Activated naive CD4-positive, alpha-beta T cell treated with anti-CD3 and anti-CD28 coated beads, Interleukin-2, amount 10 ng/mL, durations not matched to agents 7 days and 5 days (primary cell): ENCODE measurements around the gene CACNA1A.

Experiments
- CTCF ChIA-PET: fragments of 350-600 bp; sonication (Branson Sonifier 250); formaldehyde crosslinking; loops from one replicate; lab custom pipeline; 2021; ENCODE audit warnings: antibody characterized with exemption; lab: Charles Lee
- DNase-seq: peaks from one replicate; pipeline ENCODE4 v3.0.0-alpha.2; 2020
- H3K27ac Mint-ChIP-seq: one replicate; pipeline ENCODE4 v1.8.0; 2021; ENCODE audit warnings: mild to moderate bottlenecking, moderate library complexity, mixed read lengths
- H3K27me3 Mint-ChIP-seq: one replicate; pipeline ENCODE4 v1.8.0; 2021; ENCODE audit warnings: mild to moderate bottlenecking, mixed read lengths
- H3K36me3 Mint-ChIP-seq: one replicate; pipeline ENCODE4 v1.8.0; 2021; ENCODE audit warnings: mixed read lengths
- H3K4me1 Mint-ChIP-seq: one replicate; pipeline ENCODE4 v1.8.0; 2021; ENCODE audit warnings: mixed read lengths
- H3K4me3 Mint-ChIP-seq: one replicate; pipeline ENCODE4 v1.8.0; 2021; ENCODE audit warnings: mild to moderate bottlenecking, moderate library complexity, mixed read lengths
- H3K9me3 Mint-ChIP-seq: one replicate; pipeline ENCODE4 v1.8.0; 2021; ENCODE audit warnings: mixed read lengths

The CACNA1A gene

GRCh38 chr19:13507053-13507611 lies 853 bp upstream of the CACNA1A start:
- Mint-ChIP-seq H3K27ac (no peak overlapping the region), H3K4me1 (peaks cover 2% of the 10 kb centered on the region), H3K4me3 (no peak overlapping the region), H3K27me3 (peaks cover 68% of the 10 kb centered on the region), H3K36me3 (no peaks in the 10 kb centered on the region), H3K9me3 (no peaks in the 10 kb centered on the region)
- DNase-seq, result no peak
- CTCF ChIA-PET, result interaction anchor here (0.7 kb wide), 1 partner anchor 532 kb away, joined by 3 read pairs; no protein-coding TSS in a partner anchor

DNA sequence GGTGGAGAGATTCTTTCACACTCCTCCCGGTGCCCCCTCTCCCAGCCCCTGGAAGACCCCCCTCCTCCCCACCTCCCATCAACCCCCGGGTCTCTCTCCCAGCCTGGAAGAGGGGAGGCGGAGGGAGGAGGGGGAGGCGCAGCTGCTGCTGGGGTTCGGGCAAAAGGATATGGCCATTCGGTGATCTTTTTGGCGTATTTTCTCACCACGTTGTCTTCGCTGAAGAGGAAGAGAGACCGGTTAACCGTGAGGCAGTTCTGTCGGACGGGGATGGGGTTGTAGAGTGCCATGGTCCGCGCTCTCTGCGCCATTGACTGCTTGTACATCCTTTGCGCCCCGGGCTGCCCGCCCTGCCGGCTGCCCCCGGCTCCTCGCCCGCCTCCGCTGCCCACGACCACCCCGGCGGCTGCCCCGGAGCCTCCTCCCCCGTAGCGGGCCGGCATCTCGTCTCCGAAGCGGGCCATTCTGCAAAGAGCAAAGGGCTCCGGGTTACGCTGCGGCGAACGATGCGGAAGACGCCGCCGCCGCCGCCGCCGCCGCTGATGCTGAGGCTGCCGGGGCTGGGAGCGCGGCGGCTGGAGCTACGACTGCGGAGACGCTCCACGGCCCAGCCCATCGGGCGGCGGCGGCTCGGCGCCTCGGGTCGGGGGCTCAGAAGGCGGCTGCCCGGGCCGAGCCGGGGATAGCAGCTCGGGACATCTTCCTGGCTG lies 363 bp downstream of the CACNA1A start:
- Mint-ChIP-seq H3K4me3 (no peak overlapping the region), H3K36me3 (no peaks in the 10 kb centered on the region), H3K27ac (no peak overlapping the region), H3K9me3 (no peaks in the 10 kb centered on the region), H3K4me1 (peaks cover 2% of the 10 kb centered on the region), H3K27me3 (peaks cover 68% of the 10 kb centered on the region)
- CTCF ChIA-PET, result no interaction called here
- DNase-seq, result peak; percentile 27

- no peaks in the 10 kb centered on the region for H3K36me3 Mint-ChIP-seq
- peaks cover 2% of the 10 kb centered on the region for H3K4me1 Mint-ChIP-seq
- H3K4me3 Mint-ChIP-seq, result no peak overlapping the region
- CTCF ChIA-PET, result no interaction called here
- no peaks in the 10 kb centered on the region for H3K9me3 Mint-ChIP-seq
- H3K27ac Mint-ChIP-seq, result no peak overlapping the region
- peaks cover 68% of the 10 kb centered on the region for H3K27me3 Mint-ChIP-seq
- no peak for DNase-seq
Measured at GRCh38 chr19:13505164-13505695, 1.0 kb downstream of the CACNA1A start.

DNA sequence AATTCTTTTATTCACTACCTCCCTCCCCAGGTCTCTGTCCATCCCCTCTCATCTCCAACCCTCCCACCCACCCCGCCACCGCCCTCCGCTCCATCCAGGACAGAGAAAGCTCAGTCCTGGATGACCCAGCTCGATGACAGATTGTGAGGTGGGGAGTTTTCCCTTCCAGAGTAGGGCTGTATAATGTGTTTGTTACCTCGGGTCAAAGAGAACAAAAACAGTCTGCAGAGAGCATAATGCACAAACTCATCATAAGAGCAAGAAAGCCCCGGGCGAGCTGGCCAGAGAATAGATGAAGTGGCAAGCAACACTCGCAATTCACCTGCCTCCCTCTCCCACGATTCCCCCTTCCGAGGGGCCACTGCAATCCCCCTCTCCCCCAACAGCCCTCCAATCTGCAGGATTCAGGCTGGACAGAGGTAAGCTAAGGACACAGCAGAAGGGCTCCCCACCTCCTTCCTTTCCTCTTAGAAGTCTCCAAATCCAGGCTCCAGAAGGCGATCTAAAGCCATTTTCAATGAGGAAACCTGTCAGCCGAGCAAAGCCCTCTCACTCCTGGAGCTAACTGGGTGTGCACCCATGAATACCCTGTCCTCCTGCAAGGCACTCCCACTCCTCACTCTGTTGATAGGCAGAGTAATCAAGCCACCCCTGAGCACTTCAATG lies 2.6 kb downstream of the CACNA1A start:
- Mint-ChIP-seq H3K27ac (no peak overlapping the region), H3K4me3 (no peak overlapping the region), H3K4me1 (peaks cover 2% of the 10 kb centered on the region), H3K27me3 (peaks cover 57% of the 10 kb centered on the region), H3K9me3 (no peaks in the 10 kb centered on the region), H3K36me3 (no peaks in the 10 kb centered on the region)
- DNase-seq, result no peak
- CTCF ChIA-PET, result no interaction called here

DNA sequence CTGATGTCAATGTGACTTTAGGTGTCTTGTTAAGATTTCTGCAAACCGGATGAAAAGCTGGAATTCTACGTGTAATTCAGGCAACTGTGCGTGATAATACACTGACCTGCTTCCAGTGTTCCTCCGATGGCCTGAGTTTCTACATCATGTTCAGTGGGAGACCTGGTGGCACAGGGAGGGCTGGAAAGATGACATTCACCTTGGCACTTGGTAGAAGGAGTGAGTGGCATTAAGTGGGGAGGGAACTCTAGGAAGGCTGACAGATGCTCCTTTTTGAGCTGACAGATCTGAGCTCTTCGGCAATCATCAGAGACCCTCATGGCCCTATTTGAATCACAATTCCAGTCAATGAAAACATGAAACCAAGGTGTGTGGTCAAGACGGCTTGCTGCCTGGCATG lies 4.0 kb downstream of the CACNA1A start:
- no peak overlapping the region for H3K27ac Mint-ChIP-seq
- no peak for DNase-seq
- H3K9me3 Mint-ChIP-seq, result no peaks in the 10 kb centered on the region
- peaks cover 2% of the 10 kb centered on the region for H3K4me1 Mint-ChIP-seq
- no peaks in the 10 kb centered on the region for H3K36me3 Mint-ChIP-seq
- CTCF ChIA-PET, result interaction anchor here (1.0 kb wide), 1 partner anchor 24 kb away, joined by 3 read pairs; no protein-coding TSS in a partner anchor
- H3K27me3 Mint-ChIP-seq, result peaks cover 42% of the 10 kb centered on the region
- no peak overlapping the region for H3K4me3 Mint-ChIP-seq

- Mint-ChIP-seq H3K4me1 (no peaks in the 10 kb centered on the region), H3K9me3 (peaks cover 1% of the 10 kb centered on the region), H3K27ac (no peak overlapping the region), H3K27me3 (peaks cover 17% of the 10 kb centered on the region), H3K36me3 (no peaks in the 10 kb centered on the region), H3K4me3 (no peak overlapping the region)
- CTCF ChIA-PET, result interaction anchor here (0.6 kb wide), 1 partner anchor 21 kb away, joined by 3 read pairs; no protein-coding TSS in a partner anchor
- DNase-seq, result no peak
Measured at GRCh38 chr19:13499692-13500091, 6.6 kb downstream of the CACNA1A start.

- no peak overlapping the region for H3K4me3 Mint-ChIP-seq
- H3K27ac Mint-ChIP-seq, result no peak overlapping the region
- no peak for DNase-seq
- CTCF ChIA-PET, result no interaction called here
- H3K27me3 Mint-ChIP-seq, result peaks cover 3% of the 10 kb centered on the region
- H3K36me3 Mint-ChIP-seq, result no peaks in the 10 kb centered on the region
- no peaks in the 10 kb centered on the region for H3K4me1 Mint-ChIP-seq
- H3K9me3 Mint-ChIP-seq, result peaks cover 1% of the 10 kb centered on the region
Measured at GRCh38 chr19:13493516-13494310, 12.6 kb downstream of the CACNA1A start.

DNA sequence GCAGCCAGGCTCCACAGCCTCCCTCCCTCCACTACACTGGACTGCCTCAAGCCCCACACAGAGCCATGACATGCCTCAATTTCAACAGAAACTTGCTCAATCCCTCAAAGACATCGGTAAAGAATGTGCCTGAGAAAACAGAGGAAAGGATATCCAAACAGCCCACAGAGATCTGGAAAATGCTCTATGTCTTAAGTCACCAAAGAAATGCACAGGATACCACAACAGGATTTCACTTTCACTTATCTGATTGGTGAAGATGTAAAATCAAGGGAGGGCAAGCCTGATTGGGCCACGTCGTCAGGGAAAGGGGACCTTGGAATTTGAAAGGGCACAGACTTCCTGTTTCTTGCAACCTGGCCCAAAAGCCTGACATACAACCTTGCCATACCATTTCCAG lies 14.2 kb downstream of the CACNA1A start:
- no peak overlapping the region for H3K27ac Mint-ChIP-seq
- no peak for DNase-seq
- H3K36me3 Mint-ChIP-seq, result no peaks in the 10 kb centered on the region
- peaks cover 4% of the 10 kb centered on the region for H3K27me3 Mint-ChIP-seq
- H3K9me3 Mint-ChIP-seq, result peaks cover 1% of the 10 kb centered on the region
- H3K4me3 Mint-ChIP-seq, result no peak overlapping the region
- no peaks in the 10 kb centered on the region for H3K4me1 Mint-ChIP-seq
- CTCF ChIA-PET, result no interaction called here

DNA sequence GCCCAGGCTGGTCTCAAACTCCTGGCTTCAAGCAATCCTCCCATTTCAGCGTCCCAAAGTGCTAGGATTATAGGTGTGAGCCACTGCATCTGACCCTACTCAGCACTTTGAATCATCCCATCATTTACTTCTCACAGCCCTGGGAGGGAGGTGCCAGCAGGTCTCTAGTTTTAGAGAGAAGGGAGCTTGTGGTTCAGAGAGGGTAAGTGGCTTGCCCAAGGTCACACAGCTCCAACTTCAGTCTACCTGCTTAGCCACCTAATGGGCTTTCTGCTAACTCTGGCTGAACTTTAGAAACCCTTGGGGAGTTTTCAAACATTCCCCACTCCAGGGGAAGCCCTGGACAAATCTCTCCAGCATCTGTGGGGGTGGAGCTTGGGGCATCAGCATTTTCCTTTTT lies 18.3 kb downstream of the CACNA1A start:
- H3K9me3 Mint-ChIP-seq, result peaks cover 8% of the 10 kb centered on the region
- CTCF ChIA-PET, result no interaction called here
- no peak overlapping the region for H3K27ac Mint-ChIP-seq
- H3K27me3 Mint-ChIP-seq, result peaks cover 11% of the 10 kb centered on the region
- no peak for DNase-seq
- H3K4me1 Mint-ChIP-seq, result no peaks in the 10 kb centered on the region
- H3K36me3 Mint-ChIP-seq, result no peaks in the 10 kb centered on the region
- no peak overlapping the region for H3K4me3 Mint-ChIP-seq

GRCh38 chr19:13484166-13484565 lies 22.1 kb downstream of the CACNA1A start:
- Mint-ChIP-seq H3K27me3 (peaks cover 8% of the 10 kb centered on the region), H3K36me3 (no peaks in the 10 kb centered on the region), H3K9me3 (peaks cover 8% of the 10 kb centered on the region), H3K4me1 (no peaks in the 10 kb centered on the region), H3K4me3 (no peak overlapping the region), H3K27ac (no peak overlapping the region)
- CTCF ChIA-PET, result no interaction called here
- DNase-seq, result no peak

- CTCF ChIA-PET, result interaction anchor here (0.7 kb wide), 1 partner anchor 120 kb away, joined by 4 read pairs; no protein-coding TSS in a partner anchor
- Mint-ChIP-seq H3K27me3 (peaks cover 8% of the 10 kb centered on the region), H3K4me3 (no peak overlapping the region), H3K9me3 (peaks cover 10% of the 10 kb centered on the region), H3K36me3 (no peaks in the 10 kb centered on the region), H3K4me1 (no peaks in the 10 kb centered on the region), H3K27ac (no peak overlapping the region)
- DNase-seq, result no peak
Measured at GRCh38 chr19:13483215-13483614, 23.1 kb downstream of the CACNA1A start.

GRCh38 chr19:13478576-13478975 lies 27.7 kb downstream of the CACNA1A start:
- Mint-ChIP-seq H3K4me3 (no peak overlapping the region), H3K27ac (no peak overlapping the region), H3K36me3 (no peaks in the 10 kb centered on the region), H3K9me3 (peaks cover 37% of the 10 kb centered on the region), H3K4me1 (no peaks in the 10 kb centered on the region), H3K27me3 (no peaks in the 10 kb centered on the region)
- DNase-seq, result no peak
- CTCF ChIA-PET, result no interaction called here

GRCh38 chr19:13476071-13476470 lies 30.2 kb downstream of the CACNA1A start:
- Mint-ChIP-seq H3K4me3 (no peak overlapping the region), H3K27me3 (no peaks in the 10 kb centered on the region), H3K9me3 (peaks cover 34% of the 10 kb centered on the region), H3K36me3 (no peaks in the 10 kb centered on the region), H3K27ac (no peak overlapping the region), H3K4me1 (no peaks in the 10 kb centered on the region)
- DNase-seq, result no peak
- CTCF ChIA-PET, result no interaction called here

- no peaks in the 10 kb centered on the region for H3K27me3 Mint-ChIP-seq
- no peak overlapping the region for H3K4me3 Mint-ChIP-seq
- peaks cover 38% of the 10 kb centered on the region for H3K9me3 Mint-ChIP-seq
- DNase-seq, result no peak
- H3K36me3 Mint-ChIP-seq, result no peaks in the 10 kb centered on the region
- H3K27ac Mint-ChIP-seq, result no peak overlapping the region
- H3K4me1 Mint-ChIP-seq, result no peaks in the 10 kb centered on the region
- CTCF ChIA-PET, result no interaction called here
Measured at GRCh38 chr19:13475044-13475443, 31.2 kb downstream of the CACNA1A start.
